GM18909 (cell line): ENCODE data around the gene IKZF2.
"Not testable (repeated sequence)": the region's sequence is repeated elsewhere in the genome, so short reads cannot be mapped to it uniquely, and the experiment has no call there.

Experiments used
- ATAC-seq: cut with Tn5 transposase; IDR thresholded peaks from one replicate; pipeline ENCODE4 v1.9.1; 2021; ENCODE audit warnings: mild to moderate bottlenecking; ENCODE audit not compliant: unreplicated experiment, poor library complexity

The IKZF2 gene

GRCh38 chr2:213064099-213064498 is 87.3 kb downstream of the IKZF2 start:
- no peak for ATAC-seq

GRCh38 chr2:213057977-213058376 is 93.4 kb downstream of the IKZF2 start:
- no peak for ATAC-seq

DNA sequence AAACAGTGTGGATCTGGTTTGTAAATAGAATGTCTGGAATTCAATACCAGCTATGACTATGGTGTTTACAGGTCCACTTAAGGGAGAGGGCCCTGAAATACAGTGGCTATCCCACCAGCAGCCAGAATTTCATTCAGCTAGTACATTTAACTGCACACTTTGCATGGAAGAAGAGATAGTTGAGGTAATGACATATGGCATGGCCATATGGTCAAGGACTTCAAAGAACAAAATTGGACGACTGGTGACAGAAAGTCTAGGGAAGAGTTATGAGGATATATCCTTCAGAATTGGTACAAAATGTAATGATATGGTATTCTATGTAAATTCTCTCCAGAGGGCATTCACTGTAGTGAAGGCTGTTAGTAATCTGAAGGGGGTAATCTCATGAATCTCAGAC is 105.0 kb downstream of the IKZF2 start:
- ATAC-seq = no peak

DNA sequence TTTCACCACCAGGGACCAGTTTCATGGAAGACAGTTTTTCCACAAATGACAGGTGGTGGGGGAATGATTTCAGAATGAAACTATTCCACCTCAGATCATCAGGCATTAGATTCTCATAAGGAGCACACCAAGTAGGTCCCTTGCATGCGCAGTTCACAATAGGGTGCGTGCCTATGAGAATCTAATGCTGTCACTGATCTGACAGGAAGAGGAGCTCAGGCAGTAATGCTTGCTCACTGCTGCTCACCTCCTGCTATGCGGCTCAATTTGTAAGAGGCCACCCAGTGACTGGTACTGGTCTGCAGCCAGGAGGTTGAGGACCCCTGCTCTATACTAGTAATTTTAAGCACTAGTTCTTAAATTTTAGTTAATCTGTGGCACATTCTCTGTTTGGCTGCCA is 107.8 kb downstream of the IKZF2 start:
- ATAC-seq = no peak

DNA sequence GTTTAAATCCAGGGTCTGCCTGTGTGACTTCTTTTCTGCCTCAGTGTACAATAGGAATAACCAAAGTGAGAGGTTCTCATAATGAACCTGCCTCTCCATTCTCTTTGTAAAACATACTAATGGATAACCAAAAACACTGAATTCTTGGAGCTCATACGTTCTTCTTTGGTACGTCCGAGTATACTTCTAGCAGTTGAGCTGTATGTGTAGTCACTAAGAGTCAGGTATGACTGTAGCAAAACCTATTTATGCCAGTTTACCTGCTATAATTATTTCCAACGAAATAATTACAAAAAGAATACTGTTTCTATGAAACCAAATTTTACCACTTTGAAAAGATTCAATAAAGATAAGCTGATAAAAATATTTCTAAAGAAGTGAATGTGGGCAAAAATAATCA is 109.2 kb downstream of the IKZF2 start:
- no peak for ATAC-seq

- ATAC-seq = no peak
Observed at GRCh38 chr2:213036836-213037235, 114.6 kb downstream of the IKZF2 start.

DNA sequence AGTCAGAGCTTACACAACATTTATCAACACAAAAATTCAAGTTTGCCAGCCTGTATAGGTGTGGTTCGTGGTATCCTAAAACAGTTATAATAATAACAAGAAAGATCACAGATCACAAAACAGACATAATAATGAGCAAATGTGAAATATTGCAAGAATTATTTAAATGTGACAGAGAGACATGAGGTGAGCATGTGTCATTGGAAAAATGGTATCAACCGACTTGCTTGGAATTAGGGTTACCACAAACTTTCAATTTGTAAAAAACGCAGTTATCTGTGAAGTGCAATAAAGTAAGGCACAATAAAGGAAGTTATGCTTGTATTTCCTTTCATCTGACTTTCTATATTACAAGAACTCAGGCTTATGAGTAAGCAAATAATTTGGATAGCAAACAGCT is 116.8 kb downstream of the IKZF2 start:
- ATAC-seq = no peak

DNA sequence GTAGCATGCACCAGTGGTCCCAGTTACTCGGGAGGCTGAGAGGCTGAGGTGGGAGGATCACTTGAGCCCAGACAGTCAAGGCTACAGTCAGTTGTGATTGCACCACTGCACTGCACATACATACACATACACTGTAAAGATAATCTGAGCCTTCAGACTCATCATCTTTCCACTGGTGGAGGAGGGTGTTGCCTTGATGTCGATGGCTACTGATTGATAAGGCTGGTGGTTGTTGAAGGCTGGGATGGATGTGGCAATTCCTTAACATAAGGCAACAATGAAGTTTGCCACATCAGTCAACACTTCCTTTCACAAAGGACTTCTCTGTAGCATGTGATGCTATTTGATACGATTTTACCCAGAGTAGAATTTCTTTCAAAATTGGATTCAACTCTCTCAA is 118.8 kb downstream of the IKZF2 start:
- no peak for ATAC-seq

DNA sequence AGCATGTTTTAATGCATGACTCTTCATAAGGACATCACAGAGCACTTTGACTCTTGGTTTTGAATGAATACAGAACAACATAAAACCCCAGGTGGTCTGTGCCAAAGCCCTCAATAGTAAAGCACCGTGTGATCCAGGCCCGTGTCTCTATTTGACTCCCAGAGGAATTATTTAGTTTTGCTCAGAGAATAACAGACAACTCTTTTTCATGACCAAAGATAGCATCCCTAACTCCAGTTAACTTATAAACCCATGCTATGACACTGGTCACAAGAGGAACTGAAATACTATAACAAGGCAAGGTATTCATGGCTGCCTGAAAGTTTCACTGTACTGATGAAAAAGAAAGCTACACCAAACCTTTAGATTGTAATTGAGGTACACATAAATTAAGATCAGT is 128.4 kb downstream of the IKZF2 start:
- ATAC-seq = peak; percentile 73

DNA sequence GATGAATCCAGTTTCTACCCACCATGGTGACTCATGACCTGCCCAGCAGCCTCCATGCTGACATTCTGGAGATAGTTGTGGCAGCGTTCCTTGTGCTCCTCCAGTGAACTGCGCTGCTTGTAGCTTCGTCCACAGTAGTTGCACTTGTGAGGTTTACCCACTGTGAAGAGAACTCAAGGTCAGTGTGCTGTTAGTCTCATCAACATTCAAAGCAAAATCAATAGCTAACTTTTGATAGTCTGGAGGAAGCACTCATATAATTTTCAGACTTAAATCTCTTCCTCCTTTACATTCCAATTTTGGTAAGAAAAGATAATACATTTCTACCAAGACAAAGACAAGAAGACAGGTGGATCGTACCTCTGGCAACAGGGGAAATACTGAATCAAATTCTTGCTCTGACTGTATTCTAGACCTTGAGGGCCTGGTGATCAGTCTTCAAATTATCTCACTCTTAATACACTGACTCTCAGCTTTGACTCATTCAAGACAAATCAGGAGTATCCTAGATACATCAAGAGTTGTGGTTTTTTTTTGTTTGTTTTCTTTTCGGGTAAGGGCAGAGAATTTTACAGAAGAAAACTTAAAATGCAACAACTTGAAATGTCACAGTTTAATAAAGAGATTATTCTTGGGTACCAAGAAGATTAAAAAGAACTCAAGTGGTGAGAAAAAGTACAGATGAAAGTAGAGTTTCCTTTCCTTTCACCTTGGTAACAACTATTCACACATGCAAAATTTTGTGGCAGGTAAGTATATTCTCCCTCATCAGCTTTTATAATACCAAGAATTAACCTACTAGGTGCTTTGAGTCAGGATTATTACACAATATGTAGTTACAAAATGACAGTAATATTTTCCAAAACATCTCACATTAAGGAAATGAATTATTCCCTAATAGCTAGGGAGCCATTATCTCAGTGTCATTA is 129.2 kb downstream of the IKZF2 start:
- ATAC-seq = peak; percentile 83

DNA sequence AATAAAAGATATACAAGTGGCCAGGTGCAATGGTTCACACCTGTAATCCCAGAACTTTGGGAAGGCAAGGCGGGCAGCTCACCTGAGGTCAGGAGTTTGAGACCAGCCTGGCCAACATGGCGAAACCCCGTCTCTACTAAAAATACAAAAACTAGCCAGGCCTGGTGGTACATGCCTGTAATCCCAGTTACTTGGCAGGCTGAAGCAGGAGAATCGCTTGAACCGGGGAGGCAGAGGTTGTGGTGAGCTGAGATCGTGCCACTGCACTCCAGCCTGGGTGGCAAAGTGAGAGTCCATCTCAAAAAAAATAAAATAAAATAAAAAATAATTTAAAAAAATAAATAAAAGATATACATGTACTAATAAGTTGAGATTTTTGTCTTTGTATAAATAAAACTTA is 130.5 kb downstream of the IKZF2 start:
- ATAC-seq = not testable (repeated sequence)

DNA sequence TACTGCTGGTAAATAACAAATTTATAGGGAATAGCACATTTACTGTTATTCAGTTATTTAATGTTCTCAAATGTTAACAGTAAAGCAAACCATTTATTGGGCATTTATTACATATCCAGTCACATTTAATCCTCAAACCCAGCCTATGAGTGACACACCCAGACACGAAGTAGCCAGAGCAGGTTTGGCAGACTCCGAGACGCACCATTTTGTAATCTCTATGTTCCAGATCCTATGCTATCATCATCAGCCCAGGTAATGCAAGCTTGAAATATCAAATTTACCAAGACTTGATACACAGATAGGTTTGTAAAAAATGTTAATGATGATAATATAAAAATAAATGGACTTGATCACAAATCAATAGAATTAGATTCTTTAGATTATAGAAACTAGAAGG is 131.1 kb downstream of the IKZF2 start:
- ATAC-seq = no peak

DNA sequence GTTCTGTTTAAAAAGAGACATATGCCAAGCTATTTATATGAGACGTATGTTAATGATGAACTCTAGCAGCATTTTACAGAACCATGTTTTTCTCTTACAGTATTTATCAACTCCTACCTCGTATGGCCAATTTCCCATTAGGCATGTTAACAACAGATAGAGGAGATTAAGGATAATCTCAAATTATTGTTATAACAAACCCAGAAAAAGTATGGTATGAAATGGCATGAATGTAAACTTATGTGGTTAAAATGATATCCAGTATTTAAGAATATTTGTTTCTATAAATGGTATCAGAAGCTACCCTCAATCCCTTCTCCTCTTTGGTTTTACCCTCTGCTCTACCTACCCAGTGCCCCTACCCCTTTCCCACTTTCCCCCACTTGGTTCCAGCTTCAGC is 132.0 kb downstream of the IKZF2 start:
- ATAC-seq = no peak

- no peak for ATAC-seq
Observed at GRCh38 chr2:213018340-213018901, 133.0 kb downstream of the IKZF2 start.

- ATAC-seq = no peak
Observed at GRCh38 chr2:213017404-213017803, 134.0 kb downstream of the IKZF2 start.

- ATAC-seq = no peak
Observed at GRCh38 chr2:213016984-213017351, 134.4 kb downstream of the IKZF2 start.

DNA sequence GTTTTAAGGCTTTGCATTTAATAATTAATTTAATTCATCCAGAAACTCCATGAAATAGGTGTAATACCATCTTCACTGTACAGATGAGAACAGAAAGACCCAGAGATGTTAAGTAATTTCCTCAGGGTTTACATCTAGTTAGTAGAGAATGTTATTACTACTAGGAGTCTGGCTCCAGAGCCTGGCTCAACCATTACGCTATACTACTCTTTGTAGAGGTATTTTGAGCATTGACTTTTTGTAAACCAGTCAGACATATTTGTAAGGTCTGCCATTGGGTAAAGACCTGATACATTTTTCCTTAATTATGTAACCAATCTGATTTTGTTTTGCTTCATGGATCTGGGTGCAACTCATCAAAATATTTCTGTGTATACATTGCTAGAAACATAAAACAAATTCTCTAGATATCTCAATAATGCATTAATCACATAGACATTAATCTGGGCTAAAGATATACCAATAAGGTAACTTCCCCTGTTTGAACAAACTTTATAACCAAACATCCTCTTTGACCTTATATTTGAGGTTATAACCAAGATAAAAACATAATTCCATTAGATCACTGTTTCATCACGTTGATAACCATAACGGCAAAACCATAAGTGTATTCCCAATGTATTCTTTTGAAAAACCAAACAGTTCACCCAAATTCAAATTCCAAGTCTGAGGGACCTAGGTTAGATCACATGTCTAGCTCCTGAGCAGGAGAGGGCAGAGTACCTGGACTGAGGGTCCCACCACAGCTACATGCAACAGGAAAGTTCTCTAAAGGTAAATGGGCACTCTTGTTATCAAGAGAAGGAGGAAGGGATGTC is 135.0 kb downstream of the IKZF2 start:
- ATAC-seq = peak; percentile 39

DNA sequence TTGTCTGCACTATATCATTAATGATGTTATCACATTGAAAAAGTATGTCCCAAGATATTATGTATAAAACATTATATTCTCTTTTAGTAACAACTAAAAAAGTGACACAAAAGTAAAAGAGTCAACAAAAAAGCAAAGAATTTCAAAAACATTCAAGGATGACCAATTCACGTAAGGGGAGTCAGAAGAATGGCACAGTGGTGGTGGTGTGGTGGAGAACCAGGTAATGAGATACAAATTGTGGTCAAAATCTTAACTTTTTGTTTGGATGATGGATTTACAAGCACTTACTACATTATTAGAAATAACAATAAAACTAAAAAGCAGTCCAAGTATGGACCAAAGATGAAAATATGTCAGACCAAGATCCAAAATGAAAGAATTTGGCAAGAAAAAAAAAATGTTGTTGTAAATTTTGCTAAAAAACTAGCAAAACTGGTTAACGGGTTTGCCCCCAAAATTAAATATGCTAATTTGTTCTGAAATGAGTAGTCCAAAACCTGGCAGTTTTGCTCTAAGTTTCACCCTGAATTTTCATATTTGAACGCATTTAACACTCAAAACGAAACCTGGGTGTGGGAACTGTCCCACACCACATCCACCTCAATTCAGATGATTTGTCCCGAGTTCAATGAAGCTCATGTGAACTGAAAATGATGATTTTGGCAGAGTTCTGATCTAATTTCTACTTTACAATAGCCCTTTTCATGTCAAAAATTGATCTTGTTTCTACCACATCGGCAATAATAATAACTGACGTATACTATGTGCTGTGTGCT is 135.8 kb downstream of the IKZF2 start:
- ATAC-seq = peak; percentile 81

DNA sequence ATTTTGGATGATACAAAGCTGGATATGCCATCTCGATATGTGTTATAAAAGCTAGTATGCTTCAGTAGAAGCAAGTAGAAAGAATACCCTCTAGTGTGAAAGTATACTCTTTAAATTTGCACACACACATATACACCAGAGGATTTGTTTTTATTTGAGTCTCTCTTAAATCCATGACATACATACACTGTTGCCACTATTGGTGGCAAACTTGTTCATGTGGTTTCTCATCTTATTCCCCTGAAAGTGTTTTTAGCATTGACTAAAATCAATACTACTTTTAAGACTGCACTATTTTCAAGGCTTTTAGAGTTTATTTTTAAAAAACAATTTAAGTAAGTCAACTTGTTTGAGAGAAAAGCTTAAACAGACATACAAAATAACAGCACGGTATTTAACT is 137.4 kb downstream of the IKZF2 start:
- ATAC-seq = no peak

- no peak for ATAC-seq
Observed at GRCh38 chr2:213011505-213011904, 139.9 kb downstream of the IKZF2 start.
